GM19328 (cell line): Measurements from ENCODE around the gene RUNX2.

Source experiments
- ATAC-seq: cut with Tn5 transposase; IDR thresholded peaks from one replicate; pipeline ENCODE4 v1.9.1; 2021; ENCODE audit warnings: mild to moderate bottlenecking, moderate library complexity; ENCODE audit not compliant: unreplicated experiment

Gene RUNX2

DNA sequence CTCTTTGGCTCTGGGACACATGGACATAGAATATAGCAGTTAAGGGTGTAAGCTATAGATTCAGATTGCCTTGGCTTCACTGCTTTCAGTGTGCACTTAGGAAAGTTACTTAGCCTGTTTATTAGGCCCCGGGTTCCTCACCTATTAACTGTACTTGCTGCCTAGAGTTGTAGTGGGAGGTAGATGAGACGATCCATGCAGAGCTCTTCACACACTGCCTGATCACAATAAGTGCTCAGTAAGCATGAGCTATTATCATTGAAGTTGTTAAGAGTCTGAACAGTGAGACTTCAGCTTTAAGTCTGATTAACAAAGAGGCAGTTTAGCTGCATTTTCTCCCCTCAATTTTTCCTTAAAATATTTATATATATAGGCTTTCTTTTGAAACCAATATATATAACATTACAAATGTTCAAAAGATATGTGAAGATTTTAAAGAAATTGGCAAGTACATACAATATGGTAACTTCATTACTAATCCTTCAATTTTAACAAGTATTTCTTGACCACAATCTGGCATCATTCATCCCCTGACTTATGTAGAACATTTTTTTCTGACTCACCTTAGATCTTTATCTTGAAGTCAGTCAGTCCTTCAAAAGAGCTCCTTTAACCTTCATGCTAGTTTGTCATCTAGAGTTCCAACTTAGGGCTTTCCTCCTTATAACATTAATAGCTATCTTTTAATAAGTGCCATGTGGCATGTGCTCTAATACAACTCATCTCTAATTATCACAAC is 70.1 kb downstream of the RUNX2 start:
- no peak for ATAC-seq

DNA sequence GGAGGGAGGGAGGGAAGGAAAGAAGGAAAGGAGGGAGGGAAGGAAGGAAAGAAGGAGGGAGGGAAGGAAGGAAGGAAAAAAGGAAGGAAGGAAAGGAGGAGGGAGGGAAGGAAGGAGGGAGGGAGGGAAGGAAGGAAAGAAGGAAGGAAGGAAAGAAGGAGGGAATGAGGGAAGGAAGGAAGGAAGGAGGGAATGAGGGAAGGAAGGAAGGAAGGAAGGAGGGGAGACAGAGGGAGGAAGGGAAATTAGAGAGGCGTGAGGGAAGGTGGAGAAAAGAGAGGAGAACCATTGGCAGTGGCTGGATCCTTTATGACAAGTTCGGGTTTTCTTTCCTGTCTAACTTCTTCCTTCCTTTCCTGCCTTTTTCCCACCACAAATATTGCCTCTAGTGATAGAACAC is 71.9 kb downstream of the RUNX2 start:
- no peak for ATAC-seq

DNA sequence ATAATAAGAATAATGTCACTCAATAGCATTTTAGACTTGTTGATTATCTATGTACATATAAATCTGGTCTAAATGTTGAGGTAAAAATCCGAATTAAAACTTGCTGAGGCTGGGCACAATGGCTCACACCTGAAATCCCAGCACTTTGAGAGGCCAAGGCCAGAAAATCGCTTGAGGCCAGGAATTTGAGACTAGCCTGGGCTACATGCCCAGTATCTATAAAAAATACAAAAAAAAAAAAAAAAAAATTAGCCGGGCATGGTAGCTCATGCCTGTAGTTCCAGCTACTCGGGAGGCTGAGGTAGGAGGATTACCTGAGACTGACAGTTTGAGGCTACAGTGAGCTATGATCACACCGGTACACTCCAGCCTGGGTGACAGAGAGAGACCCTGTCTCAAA is 83.8 kb downstream of the RUNX2 start:
- ATAC-seq, result no peak

DNA sequence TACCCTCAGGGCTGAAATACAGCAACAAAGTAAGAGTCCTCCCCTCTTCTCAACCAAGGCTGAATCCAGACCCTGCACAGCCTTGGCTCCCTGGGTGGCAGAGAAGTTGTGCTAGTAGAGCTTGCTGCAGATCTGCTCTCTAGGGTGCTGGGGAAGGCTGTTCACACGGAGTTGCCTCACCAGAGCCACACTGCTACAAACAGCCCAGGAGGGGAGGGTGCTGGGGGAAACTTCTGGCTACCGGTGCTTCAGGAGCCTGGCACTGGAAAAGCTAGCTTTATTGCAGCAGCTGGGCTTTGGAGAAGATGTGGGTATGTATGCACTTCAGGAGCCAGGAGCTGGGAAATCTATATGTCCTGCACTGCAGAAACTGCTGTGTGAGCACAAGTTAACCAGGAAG is 87.2 kb downstream of the RUNX2 start:
- no peak for ATAC-seq

- no peak for ATAC-seq
Observed at GRCh38 chr6:45415788-45416518, 87.8 kb downstream of the RUNX2 start.

DNA sequence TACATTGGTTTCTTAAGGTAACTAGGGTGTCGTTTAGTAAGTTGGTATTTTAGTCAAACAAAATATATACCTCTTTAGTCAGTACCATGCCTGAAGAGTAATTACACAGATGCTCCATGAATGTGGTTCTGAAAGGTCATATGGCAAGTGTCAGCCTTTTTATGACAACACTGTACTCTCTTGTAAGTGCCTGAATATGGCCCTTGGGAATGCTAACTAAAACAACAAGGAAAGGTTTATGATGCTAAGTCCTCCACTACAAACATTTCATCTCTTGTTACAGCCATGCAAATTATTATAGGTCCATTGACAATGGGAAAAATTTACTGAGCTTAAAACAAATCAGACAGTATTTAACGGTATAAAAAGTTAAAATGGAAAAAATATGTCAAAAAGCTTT is 88.6 kb downstream of the RUNX2 start:
- ATAC-seq, result no peak

DNA sequence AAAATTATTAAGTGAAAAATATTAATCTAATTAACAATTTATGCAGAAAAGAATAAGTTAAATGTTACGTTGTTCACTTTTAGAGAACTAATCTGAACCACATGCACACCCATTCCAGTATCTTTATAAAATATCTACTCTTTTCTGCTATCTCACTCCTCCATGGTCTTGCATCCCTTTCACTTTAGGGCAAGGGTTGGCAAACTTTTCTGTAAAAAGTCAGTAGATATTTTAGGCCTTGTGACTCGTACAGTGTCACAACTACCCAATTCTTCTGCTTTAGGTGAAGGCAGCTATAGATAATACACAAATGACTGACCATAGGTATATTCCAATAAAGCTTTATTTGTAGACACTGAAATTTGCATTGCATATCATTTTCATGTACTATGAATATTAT is 89.3 kb downstream of the RUNX2 start:
- no peak for ATAC-seq

- no peak for ATAC-seq
Observed at GRCh38 chr6:45419571-45420082, 91.5 kb downstream of the RUNX2 start.

DNA sequence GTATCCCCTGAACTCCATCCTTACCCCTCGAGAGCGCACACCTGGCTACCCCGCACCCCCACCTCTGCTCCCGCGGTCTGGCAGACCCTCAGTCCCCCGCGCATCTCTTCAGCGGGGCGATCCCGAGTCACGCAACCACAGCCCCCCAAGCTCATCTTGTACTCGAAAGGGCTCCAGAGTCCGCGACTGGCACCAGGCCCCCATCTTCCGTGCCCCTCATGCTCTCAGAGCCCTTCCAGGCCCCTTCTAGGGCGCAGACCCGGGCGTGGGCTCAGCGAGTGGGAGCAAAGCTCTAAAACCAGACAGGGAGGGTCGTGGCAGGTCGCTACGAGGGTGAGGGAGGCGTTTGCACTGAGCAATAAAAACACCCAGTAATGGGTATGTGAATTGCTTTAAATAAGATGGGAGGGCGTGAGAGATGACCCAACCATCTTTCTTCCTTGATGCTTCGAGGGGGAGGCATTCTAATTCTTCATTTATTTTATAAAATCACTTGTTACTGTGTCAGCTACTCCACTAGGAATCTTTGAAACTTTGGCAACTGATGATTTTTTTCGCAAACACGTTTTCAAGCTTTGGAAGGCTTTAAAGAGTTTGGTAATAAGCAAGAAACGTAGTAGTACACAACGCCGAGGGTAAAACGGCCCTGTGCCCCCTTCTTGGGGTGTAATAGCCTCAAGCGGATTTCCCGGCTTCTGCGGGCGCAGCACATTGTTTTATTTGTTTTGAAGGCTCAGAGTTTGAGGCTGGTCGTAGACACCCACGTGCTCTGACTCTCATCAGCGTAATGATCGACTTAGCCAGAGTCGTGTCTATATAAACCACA is 92.2 kb downstream of the RUNX2 start:
- ATAC-seq, result no peak

DNA sequence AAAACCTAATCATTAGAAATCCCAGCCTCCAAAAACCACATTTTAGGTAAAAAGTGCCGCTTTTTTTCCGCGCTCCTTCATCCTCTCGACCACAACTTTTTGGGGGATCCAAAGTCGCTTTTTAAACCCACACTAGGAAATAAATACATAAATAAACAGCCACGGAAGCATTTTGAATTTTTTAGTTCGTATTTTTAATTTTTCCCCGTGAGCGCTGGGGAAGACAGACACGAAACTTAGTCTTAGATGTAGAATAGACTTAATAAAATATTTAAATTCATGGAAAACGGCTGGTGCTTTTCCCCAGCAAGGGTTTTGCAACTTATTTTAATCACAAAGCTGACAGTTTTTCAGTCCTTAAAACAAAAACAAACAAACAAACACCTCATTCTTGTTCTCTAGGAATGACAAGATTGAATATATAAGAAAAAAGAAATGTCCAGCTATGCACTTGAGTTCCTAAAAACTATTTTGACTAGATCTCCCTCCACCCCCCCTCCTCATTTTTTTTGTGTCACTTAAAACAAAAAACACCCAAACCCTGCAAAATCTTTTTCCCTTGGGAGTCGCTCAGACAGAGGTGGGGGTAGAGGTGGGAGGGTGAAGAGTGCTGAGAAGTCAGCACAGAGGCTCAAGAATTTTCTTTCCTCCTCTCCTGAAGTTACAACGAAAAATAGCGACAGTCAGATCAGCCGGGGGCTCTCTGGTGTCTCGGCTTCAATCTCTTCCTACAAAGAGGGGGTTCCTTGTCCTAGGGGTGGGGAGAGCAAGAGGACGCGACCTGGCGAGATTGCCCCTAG is 93.0 kb downstream of the RUNX2 start:
- no peak for ATAC-seq

DNA sequence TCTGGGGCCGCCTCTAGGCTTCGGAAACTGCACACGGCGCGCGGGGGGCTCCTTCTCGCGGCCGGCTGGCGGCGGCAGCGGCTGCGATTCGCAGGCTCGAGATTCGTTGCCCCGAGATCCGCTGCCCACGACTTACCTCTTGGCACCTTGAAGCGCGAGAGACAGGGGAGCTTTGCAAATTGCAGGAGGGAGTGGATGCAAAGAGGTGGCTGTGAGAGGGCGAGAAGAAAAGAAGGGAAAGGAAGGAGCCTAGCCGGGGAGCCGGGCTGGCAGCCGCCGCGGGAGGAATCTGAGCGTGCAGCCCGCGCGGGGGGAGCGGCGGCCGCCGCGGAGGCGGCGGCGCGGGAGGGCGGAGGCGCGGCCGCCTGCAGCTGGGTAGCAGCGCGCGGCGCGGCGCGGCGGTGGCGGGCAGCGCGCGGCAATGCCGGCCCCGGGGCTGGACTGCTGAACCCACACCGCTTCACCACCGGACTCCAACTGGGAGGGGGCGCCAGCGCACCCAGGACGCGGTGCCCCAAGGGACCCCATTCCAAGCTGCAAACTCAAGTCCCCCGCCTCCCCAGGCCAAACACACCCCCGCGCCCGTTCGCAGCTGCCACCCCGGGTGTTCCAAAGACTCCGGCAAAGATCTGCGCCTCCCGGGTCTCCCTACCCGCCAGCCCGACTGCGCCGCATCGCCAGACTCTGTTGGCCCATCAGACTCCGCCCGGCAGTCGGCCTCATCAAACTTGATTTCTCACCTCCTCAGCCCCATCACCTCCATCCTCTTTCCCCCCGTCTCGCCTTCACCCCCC is 93.8 kb downstream of the RUNX2 start:
- ATAC-seq, result no peak

DNA sequence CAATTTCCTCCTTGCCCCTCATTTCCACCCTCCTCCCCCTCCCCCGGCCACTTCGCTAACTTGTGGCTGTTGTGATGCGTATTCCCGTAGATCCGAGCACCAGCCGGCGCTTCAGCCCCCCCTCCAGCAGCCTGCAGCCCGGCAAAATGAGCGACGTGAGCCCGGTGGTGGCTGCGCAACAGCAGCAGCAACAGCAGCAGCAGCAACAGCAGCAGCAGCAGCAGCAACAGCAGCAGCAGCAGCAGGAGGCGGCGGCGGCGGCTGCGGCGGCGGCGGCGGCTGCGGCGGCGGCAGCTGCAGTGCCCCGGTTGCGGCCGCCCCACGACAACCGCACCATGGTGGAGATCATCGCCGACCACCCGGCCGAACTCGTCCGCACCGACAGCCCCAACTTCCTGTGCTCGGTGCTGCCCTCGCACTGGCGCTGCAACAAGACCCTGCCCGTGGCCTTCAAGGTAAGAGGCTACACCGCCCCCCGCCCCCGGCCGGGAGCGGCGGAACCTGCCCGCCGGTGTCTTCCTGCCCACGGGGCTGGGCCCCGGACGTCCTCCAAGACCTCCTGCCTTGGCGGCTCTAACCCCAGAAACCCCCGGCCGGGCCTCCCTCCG is 94.5 kb downstream of the RUNX2 start:
- ATAC-seq, result no peak

GRCh38 chr6:45423111-45423823 is 95.1 kb downstream of the RUNX2 start:
- ATAC-seq, result no peak

GRCh38 chr6:45423824-45424450 is 95.8 kb downstream of the RUNX2 start:
- ATAC-seq, result no peak

DNA sequence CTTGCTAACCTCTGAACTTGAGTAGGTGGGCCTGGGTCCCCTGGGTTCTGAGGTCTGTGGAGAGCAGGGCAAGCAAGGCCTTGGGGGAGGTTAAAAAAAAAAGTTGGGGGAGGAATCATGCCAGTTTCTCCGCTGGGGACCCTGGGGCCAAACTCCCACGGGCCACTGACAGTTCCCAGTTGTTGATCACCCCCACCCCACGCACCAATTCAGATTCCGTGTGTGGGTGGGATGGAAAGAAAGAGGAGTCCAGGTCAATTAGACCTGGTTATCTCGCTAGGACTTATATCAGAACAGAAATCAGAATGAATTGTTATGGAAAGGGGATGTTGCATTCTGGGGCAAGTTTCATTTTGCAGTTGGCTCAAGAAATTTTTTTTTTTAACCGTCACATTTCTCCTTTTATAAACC is 96.3 kb downstream of the RUNX2 start:
- no peak for ATAC-seq

DNA sequence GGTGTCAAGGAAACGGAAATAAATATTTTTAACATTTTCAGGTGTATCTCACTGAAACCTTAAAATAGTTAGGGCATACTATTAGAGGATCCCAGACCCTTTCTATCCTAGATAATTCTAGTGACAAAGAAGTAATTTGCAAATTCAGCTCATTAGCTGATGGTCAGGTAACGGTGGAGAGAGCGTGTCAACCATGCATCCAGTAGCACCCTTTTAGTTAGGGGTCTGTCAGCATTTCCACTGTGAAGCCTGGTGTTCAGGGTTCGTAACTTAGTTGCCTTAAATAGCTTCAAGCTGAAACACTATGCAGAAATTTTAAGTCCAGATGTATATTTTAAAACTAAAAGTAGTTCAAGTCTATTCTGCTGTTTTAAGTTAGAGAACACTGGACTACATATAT is 98.1 kb downstream of the RUNX2 start:
- ATAC-seq, result no peak

GRCh38 chr6:45427726-45428125 is 99.6 kb downstream of the RUNX2 start:
- ATAC-seq, result no peak

- no peak for ATAC-seq
Observed at GRCh38 chr6:45428727-45429126, 100.6 kb downstream of the RUNX2 start.
